Measurements from ENCODE around the gene SERTAD4.

DNA sequence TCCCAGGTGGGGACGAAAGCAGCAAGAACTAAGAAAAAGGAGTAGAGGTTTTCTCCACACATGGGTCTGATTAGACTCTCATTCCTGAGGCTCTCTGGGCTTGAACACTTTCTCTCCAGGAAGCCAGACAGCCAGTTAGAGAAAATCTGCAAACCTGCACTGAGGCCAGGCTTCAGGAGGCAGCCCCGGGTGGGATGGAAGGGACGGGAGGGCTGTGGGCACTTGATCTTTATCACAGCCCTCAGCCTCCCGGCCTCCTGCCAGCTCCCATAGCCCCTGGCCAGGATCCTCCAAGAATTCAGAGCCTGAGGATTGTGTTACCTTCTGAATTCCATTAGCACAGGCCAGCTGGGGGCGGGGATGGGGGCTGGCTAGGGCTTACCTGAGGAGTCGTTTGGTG, 40.1 kb downstream of the SERTAD4 start:
- TF ChIP-seq, protein P1, sequence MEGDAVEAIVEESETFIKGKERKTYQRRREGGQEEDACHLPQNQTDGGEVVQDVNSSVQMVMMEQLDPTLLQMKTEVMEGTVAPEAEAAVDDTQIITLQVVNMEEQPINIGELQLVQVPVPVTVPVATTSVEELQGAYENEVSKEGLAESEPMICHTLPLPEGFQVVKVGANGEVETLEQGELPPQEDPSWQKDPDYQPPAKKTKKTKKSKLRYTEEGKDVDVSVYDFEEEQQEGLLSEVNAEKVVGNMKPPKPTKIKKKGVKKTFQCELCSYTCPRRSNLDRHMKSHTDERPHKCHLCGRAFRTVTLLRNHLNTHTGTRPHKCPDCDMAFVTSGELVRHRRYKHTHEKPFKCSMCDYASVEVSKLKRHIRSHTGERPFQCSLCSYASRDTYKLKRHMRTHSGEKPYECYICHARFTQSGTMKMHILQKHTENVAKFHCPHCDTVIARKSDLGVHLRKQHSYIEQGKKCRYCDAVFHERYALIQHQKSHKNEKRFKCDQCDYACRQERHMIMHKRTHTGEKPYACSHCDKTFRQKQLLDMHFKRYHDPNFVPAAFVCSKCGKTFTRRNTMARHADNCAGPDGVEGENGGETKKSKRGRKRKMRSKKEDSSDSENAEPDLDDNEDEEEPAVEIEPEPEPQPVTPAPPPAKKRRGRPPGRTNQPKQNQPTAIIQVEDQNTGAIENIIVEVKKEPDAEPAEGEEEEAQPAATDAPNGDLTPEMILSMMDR (IDR thresholded peaks at IDR 0.05): no peak
- no peak for TF ChIP-seq POLR2A (IDR thresholded peaks at IDR 0.05)
